OCI-LY3 (cell line): ENCODE results near the gene FADS1.

Experiments
- H2AFZ ChIP-seq: fragments of 200-600, 300-600 bp; shearing (Covaris generic); 2 replicates; pipeline ENCODE4 v1.6.0; 2014; ENCODE audit warnings: antibody characterized with exemption, low read depth, low read length
- H3K27ac ChIP-seq: fragments of 200-600, 300-600 bp; sonication (generic); 2 replicates; pipeline ENCODE4 v1.5.1; 2014; ENCODE audit warnings: mild to moderate bottlenecking, low read length, moderate library complexity, mixed read lengths
- H3K27me3 ChIP-seq: fragments of 200-600, 300-600 bp; sonication (generic); 2 replicates; pipeline ENCODE4 v1.6.1; 2014; ENCODE audit warnings: low read depth, low read length, mixed read lengths
- H3K36me3 ChIP-seq: fragments of 200-600, 300-600 bp; sonication (generic); replicated peaks from 2 replicates; pipeline ENCODE3; 2014; ENCODE audit warnings: low read depth, low read length, mixed read lengths
- H3K4me1 ChIP-seq: fragments of 300-600, 200-600 bp; sonication (generic); 2 replicates; pipeline ENCODE4 v1.6.1; 2014; ENCODE audit warnings: low read length, mixed read lengths
- H3K4me2 ChIP-seq: fragments of 200-600, 300-600 bp; sonication (generic); 2 replicates; pipeline ENCODE4 v1.6.1; 2014; ENCODE audit warnings: low read length, mixed read lengths
- H3K4me3 ChIP-seq: fragments of 300-600, 200-600 bp; sonication (generic); 2 replicates; pipeline ENCODE4 v1.5.1; 2014; ENCODE audit warnings: antibody characterized with exemption, mild to moderate bottlenecking, low read length, moderate library complexity
- H3K79me2 ChIP-seq: fragments of 300-600, 200-600 bp; shearing (Covaris generic); 2 replicates; pipeline ENCODE4 v1.6.1; 2014; ENCODE audit warnings: mild to moderate bottlenecking, low read length, mixed read lengths
- H3K9ac ChIP-seq: fragments of 300-600, 200-600 bp; shearing (Covaris generic); 2 replicates; pipeline ENCODE4 v1.6.0; 2014; ENCODE audit warnings: mild to moderate bottlenecking, low read length, moderate library complexity
- H3K9me3 ChIP-seq: fragments of 200-600, 300-600 bp; shearing (Covaris generic); 2 replicates; pipeline ENCODE4 v1.6.1; 2014; ENCODE audit warnings: low read length, mixed read lengths; ENCODE audit not compliant: insufficient read depth
- H4K20me1 ChIP-seq: fragments of 200-600, 300-600 bp; sonication (generic); 2 replicates; pipeline ENCODE4 v1.6.1; 2016; ENCODE audit warnings: low read length, mixed read lengths; ENCODE audit not compliant: insufficient read depth
- EZH2phosphoT487 ChIP-seq: fragments of 200-600 bp; shearing (Covaris generic); IDR thresholded peaks from 2 replicates; pipeline ENCODE4 v1.6.1; 2018; ENCODE audit warnings: antibody characterized with exemption, mixed run types, low read depth
- TF ChIP-seq, protein P1 (sequence below): fragments of 200-600, 300-600 bp; sonication (generic); IDR thresholded peaks from 2 replicates; pipeline ENCODE4 v1.5.1; 2014; ENCODE audit warnings: antibody characterized with exemption, low read length, low read depth

Gene FADS1

GRCh38 chr11:61752117-61752924 lies 64.5 kb downstream of the FADS1 start, which contains the start of gene MYRF:
MYRF (plus strand) TSS chr11:61752636; CDS start chr11:61752745, 109 bp downstream.
- Histone ChIP-seq H3K9ac (no peak within 1 kb of the TSS), H3K4me2 (no peak within 1 kb of the TSS), H3K27me3 (no peaks in the 10 kb centered on the region; the same call in 1 of the 2 replicates), H3K79me2 (no peaks in the 10 kb centered on the region), H3K27ac (no peak within 1 kb of the TSS), H3K4me3 (no peak within 1 kb of the TSS), H2AFZ (no peak within 1 kb of the TSS), H3K4me1 (no peaks in the 10 kb centered on the region), H4K20me1 (no peaks in the 10 kb centered on the region), H3K36me3 (no peaks in the 10 kb centered on the region), H3K9me3 (no peaks in the 10 kb centered on the region)
- TF ChIP-seq EZH2phosphoT487, result no peak
- TF ChIP-seq, protein P1, sequence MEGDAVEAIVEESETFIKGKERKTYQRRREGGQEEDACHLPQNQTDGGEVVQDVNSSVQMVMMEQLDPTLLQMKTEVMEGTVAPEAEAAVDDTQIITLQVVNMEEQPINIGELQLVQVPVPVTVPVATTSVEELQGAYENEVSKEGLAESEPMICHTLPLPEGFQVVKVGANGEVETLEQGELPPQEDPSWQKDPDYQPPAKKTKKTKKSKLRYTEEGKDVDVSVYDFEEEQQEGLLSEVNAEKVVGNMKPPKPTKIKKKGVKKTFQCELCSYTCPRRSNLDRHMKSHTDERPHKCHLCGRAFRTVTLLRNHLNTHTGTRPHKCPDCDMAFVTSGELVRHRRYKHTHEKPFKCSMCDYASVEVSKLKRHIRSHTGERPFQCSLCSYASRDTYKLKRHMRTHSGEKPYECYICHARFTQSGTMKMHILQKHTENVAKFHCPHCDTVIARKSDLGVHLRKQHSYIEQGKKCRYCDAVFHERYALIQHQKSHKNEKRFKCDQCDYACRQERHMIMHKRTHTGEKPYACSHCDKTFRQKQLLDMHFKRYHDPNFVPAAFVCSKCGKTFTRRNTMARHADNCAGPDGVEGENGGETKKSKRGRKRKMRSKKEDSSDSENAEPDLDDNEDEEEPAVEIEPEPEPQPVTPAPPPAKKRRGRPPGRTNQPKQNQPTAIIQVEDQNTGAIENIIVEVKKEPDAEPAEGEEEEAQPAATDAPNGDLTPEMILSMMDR, result peak; percentile 9; the same call in 1 of the 2 replicates

GRCh38 chr11:61751384-61751783 lies 65.4 kb downstream of the FADS1 start:
- Histone ChIP-seq H2AFZ (no peak overlapping the region), H3K4me3 (no peak overlapping the region), H3K9ac (no peak overlapping the region), H3K27me3 (no peaks in the 10 kb centered on the region; the same call in 1 of the 2 replicates), H3K4me2 (no peak overlapping the region), H3K9me3 (no peaks in the 10 kb centered on the region), H3K36me3 (no peaks in the 10 kb centered on the region), H3K27ac (no peak overlapping the region), H4K20me1 (no peaks in the 10 kb centered on the region), H3K4me1 (no peaks in the 10 kb centered on the region), H3K79me2 (no peaks in the 10 kb centered on the region)
- TF ChIP-seq, protein P1, result no peak
- TF ChIP-seq EZH2phosphoT487, result no peak

DNA sequence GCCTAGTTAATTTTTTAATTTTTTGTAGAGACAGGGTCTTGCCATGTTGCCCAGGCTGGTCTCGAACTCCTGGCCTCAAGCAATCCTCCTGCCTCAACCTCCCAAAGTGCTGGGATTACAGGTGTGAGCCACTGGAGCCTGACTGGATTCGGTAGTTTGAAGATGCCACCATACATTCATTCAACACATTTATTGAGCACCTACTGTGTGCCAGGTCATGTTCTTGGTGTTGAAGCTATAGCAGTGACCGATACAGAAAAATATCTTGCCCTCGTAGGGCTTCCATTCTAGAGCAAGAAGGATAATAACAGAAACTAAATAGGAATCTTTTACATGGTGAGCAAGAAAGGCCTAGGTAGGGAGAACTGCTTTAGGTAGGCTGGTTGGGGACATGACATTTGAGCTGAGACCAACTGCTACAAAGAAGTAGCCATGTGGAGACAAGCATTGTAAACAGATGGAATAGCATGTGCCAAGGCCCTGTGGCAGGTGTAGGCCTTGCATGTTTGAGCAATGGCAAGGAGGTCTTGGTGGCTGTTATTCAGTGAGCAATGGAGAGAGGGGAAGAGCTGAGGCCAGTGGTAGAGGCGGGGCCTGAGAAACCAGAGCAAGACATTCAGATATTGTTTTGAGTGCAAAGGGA lies 66.1 kb downstream of the FADS1 start:
- no peak overlapping the region for H3K4me2 ChIP-seq
- no peaks in the 10 kb centered on the region for H3K36me3 ChIP-seq
- H3K27me3 ChIP-seq, result no peaks in the 10 kb centered on the region; the same call in 1 of the 2 replicates
- H2AFZ ChIP-seq, result no peak overlapping the region
- H3K4me1 ChIP-seq, result no peaks in the 10 kb centered on the region
- no peaks in the 10 kb centered on the region for H3K9me3 ChIP-seq
- TF ChIP-seq, protein P1, result no peak
- no peak for TF ChIP-seq EZH2phosphoT487
- no peak overlapping the region for H3K27ac ChIP-seq
- H4K20me1 ChIP-seq, result no peaks in the 10 kb centered on the region
- H3K9ac ChIP-seq, result no peak overlapping the region
- H3K4me3 ChIP-seq, result no peak overlapping the region
- H3K79me2 ChIP-seq, result no peaks in the 10 kb centered on the region
